HG03159 (cell line): ENCODE results near the gene PRRT1.
"Not testable (repeated sequence)": the region's sequence is repeated elsewhere in the genome, so short reads cannot be mapped to it uniquely, and the experiment has no call there.

Experiments used
- ATAC-seq: cut with Tn5 transposase; IDR thresholded peaks from one replicate; pipeline ENCODE4 v1.9.1; 2021; ENCODE audit warnings: mild to moderate bottlenecking, moderate library complexity; ENCODE audit not compliant: unreplicated experiment

The PRRT1 gene

DNA sequence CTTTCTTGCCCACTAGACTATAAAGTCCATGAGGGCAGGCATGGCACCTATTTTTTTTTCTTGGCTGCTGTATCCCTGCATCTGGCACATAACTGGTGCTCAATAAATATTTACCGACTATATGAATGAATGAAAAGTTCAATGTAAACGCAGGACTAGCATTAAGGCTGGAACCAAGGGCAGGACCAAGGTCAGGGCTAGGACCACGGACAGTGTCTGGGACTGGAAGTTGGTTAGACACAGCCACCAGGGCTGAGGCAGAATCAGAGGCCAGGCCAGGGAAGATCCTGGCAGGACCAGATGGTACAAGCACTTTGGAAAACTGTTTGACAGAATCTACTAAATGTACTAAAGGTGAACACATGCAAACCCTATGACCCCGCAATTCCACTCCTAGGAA, 46.3 kb downstream of the PRRT1 start:
- ATAC-seq, result no peak

DNA sequence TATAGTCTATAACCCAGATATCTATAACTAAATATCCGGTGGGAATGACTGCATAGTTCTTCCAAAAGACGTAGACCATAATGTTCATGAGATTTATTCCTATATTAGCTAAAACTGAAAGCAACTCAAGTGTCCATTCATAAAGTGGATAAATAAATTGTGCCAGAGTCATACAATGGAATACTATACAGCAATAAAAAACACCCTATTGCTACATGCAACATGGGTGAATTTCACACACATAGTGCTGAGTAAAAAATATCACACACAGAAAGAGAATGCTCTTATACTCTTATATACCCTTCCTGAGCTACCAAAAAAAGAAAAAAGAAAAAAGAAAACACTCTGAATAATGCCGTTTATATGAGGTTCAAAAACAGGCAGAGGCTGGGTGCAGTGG, 49.5 kb downstream of the PRRT1 start:
- no peak for ATAC-seq

DNA sequence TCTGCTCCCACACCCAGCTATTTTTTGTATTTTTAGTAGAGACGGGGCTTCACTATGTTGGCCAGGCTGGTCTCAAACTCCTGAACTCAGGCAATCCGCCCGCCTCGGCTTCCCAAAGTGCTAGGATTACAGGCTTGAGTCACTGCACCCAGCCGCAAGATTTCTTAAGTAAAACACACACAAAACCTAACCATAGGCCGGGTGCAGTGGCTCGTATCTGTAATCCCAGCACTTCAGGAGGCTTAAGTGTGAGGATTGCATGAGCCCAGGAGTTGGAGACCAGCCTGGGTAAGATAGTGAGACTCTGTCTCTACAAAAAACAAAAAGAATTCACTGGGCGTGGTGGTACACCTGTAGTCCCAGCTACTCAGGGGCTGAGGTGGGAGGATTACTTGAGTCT, 51.5 kb downstream of the PRRT1 start:
- ATAC-seq, result not testable (repeated sequence)
